Stimulated activated naive CD8-positive, alpha-beta T cell treated with anti-CD3 and anti-CD28 coated beads, Interleukin-15, Interleukin-2, amounts not matched to agents 100 U/mL and 50 U/mL, for 24 hours (primary cell): ENCODE data around the gene CNTN5.
A peak's percentile ranks its signal among the peaks of the same experiment; 100 is the strongest.
"Not testable (repeated sequence)": the region's sequence is repeated elsewhere in the genome, so short reads cannot be mapped to it uniquely, and the experiment has no call there.

Source experiments
- ATAC-seq: fragments of 150-1000 bp; cut with Tn5 transposase; one replicate; pipeline ENCODE4 v1.10.0; 2021
- DNase-seq: peaks from one replicate; pipeline ENCODE4 v3.0.0; 2021

The CNTN5 gene

GRCh38 chr11:99773646-99774045, 752.9 kb downstream of the CNTN5 start:
- ATAC-seq (no peak), DNase-seq (no peak)

- no peak for DNase-seq
- ATAC-seq: no peak
These were observed 760.3 kb downstream of the CNTN5 start for GRCh38 chr11:99781074-99781473.

GRCh38 chr11:99791354-99791753, 770.6 kb downstream of the CNTN5 start:
- no peak for ATAC-seq
- DNase-seq: no peak

GRCh38 chr11:99795999-99796398, 775.2 kb downstream of the CNTN5 start:
- ATAC-seq (peak; percentile 36), DNase-seq (no peak)

GRCh38 chr11:99803501-99803900, 782.8 kb downstream of the CNTN5 start:
- ATAC-seq: no peak
- no peak for DNase-seq

GRCh38 chr11:99812516-99812915, 791.8 kb downstream of the CNTN5 start:
- ATAC-seq: no peak
- DNase-seq: no peak

GRCh38 chr11:99814021-99814420, 793.3 kb downstream of the CNTN5 start:
- ATAC-seq (no peak), DNase-seq (no peak)

- ATAC-seq (no peak), DNase-seq (no peak)
These were observed 794.0 kb downstream of the CNTN5 start for GRCh38 chr11:99814738-99815137.

GRCh38 chr11:99818991-99819390, 798.2 kb downstream of the CNTN5 start:
- no peak for ATAC-seq

GRCh38 chr11:99822846-99823565, 802.3 kb downstream of the CNTN5 start:
- ATAC-seq (no peak), DNase-seq (no peak)

More at GRCh38 chr11:99818991-99819390, 798.2 kb downstream of the CNTN5 start:
- DNase-seq: no peak

GRCh38 chr11:99836739-99837138, 816.0 kb downstream of the CNTN5 start:
- not testable (repeated sequence) for DNase-seq

GRCh38 chr11:99841885-99842284, 821.1 kb downstream of the CNTN5 start:
- ATAC-seq (no peak), DNase-seq (no peak)

More at GRCh38 chr11:99836739-99837138, 816.0 kb downstream of the CNTN5 start:
- not testable (repeated sequence) for ATAC-seq

- DNase-seq (no peak), ATAC-seq (no peak)
These were observed 845.2 kb downstream of the CNTN5 start for GRCh38 chr11:99865951-99866350.

GRCh38 chr11:99881610-99882009, 860.9 kb downstream of the CNTN5 start:
- ATAC-seq: no peak
- DNase-seq: no peak

GRCh38 chr11:99884750-99885149, 864.0 kb downstream of the CNTN5 start:
- DNase-seq (no peak), ATAC-seq (no peak)

- ATAC-seq: no peak
- no peak for DNase-seq
These were observed 866.7 kb downstream of the CNTN5 start for GRCh38 chr11:99887481-99887880.

GRCh38 chr11:99893811-99894210, 873.1 kb downstream of the CNTN5 start:
- ATAC-seq (no peak), DNase-seq (no peak)

GRCh38 chr11:99901175-99901574, 880.4 kb downstream of the CNTN5 start:
- ATAC-seq: no peak
- DNase-seq: no peak

- ATAC-seq (no peak), DNase-seq (no peak)
These were observed 890.4 kb downstream of the CNTN5 start for GRCh38 chr11:99911116-99911515.

- DNase-seq: no peak
- no peak for ATAC-seq
These were observed 895.3 kb downstream of the CNTN5 start for GRCh38 chr11:99916078-99916477.

GRCh38 chr11:99918761-99919160, 898.0 kb downstream of the CNTN5 start:
- no peak for DNase-seq
- ATAC-seq: no peak

- ATAC-seq: no peak
- no peak for DNase-seq
These were observed 900.2 kb downstream of the CNTN5 start for GRCh38 chr11:99920956-99921355.

GRCh38 chr11:99925968-99926367, 905.2 kb downstream of the CNTN5 start:
- DNase-seq (no peak), ATAC-seq (no peak)

- no peak for ATAC-seq
- no peak for DNase-seq
These were observed 911.9 kb downstream of the CNTN5 start for GRCh38 chr11:99932684-99933083.
